Gastroesophageal sphincter (tissue), 3 donors: Measurements from ENCODE around the gene SFSWAP.

Experiments
- EP300 ChIP-seq: sonication (generic); formaldehyde crosslinking; IDR thresholded peaks from one replicate; pipeline ENCODE4 v1.6.1; 2017; ENCODE audit warnings: antibody characterized with exemption, mild to moderate bottlenecking
- POLR2A ChIP-seq, 2 donors: fragments of 450-650 bp; IDR thresholded peaks; one replicate each; pipeline ENCODE4 v1.6.1; 2017; ENCODE audit warnings: antibody characterized with exemption in 2 of 2, mild to moderate bottlenecking in 2 of 2, moderate library complexity in 1 of 2
- POLR2AphosphoS5 ChIP-seq: sonication (generic); formaldehyde crosslinking; IDR thresholded peaks from one replicate; pipeline ENCODE4 v1.6.1; 2017; ENCODE audit warnings: antibody characterized with exemption
- TF ChIP-seq, protein P1 (sequence below), 4 experiments: fragments of 200-600 bp in 2 of 4; fragments of 450-650 bp in 2 of 4; sonication (generic) in 1 of 4; IDR thresholded peaks; one replicate each; pipeline ENCODE4 v1.5.1; 2017 to 2019; ENCODE audit warnings: antibody characterized with exemption in 4 of 4, mild to moderate bottlenecking in 2 of 4, moderate library complexity in 2 of 4

DNA sequence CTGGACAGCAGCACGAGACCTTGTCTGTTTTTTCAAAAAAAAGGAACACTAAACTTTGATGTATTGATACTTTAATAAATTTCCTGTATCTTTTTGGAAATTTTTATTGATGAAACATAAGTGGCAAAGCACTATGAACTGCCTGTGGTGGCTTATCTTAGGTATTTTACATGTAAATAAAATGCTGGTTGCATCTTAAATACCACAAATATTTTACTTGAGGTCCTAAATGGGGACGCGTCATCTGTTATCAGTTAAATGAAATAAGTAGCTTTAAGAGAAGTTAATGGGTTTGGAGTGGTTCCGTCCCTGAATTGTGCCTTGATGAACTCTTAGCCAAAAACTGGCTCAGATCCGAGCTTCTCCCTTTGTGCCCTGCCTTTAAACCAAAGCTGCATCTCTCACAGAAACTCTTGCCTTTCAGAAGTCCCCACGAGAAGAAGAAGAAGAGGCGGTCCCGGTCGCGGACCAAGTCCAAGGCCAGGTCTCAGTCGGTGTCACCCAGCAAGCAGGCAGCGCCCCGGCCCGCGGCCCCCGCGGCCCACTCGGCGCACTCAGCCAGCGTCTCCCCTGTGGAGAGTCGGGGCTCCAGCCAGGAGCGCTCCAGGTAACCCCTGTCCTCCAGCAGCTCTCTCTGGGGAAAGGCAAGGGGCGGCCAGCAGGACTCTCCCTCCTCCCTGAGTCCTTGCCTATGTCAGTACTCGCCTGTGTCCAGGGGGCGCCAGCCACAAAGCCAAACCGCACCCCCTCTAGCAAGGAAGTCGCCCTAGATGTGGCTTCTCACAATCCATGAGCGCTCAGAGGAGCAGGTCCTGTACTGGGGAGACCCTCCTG lies 86.1 kb downstream of the SFSWAP start:
- TF ChIP-seq, protein P1, sequence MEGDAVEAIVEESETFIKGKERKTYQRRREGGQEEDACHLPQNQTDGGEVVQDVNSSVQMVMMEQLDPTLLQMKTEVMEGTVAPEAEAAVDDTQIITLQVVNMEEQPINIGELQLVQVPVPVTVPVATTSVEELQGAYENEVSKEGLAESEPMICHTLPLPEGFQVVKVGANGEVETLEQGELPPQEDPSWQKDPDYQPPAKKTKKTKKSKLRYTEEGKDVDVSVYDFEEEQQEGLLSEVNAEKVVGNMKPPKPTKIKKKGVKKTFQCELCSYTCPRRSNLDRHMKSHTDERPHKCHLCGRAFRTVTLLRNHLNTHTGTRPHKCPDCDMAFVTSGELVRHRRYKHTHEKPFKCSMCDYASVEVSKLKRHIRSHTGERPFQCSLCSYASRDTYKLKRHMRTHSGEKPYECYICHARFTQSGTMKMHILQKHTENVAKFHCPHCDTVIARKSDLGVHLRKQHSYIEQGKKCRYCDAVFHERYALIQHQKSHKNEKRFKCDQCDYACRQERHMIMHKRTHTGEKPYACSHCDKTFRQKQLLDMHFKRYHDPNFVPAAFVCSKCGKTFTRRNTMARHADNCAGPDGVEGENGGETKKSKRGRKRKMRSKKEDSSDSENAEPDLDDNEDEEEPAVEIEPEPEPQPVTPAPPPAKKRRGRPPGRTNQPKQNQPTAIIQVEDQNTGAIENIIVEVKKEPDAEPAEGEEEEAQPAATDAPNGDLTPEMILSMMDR (IDR thresholded peaks at IDR 0.05), result no peak
- TF ChIP-seq POLR2AphosphoS5, result no peak
- TF ChIP-seq POLR2A (IDR thresholded peaks at IDR 0.05), result no peak
- TF ChIP-seq EP300, result no peak
